Activated naive CD8-positive, alpha-beta T cell (primary cell): Measurements from ENCODE around the gene IL37.

ENCODE experiments used
- H3K27ac Mint-ChIP-seq: one replicate; pipeline ENCODE4 v1.8.0; 2021; ENCODE audit warnings: mixed read lengths
- H3K27me3 Mint-ChIP-seq: one replicate; pipeline ENCODE4 v1.8.0; 2021; ENCODE audit warnings: mixed read lengths
- H3K36me3 Mint-ChIP-seq: one replicate; pipeline ENCODE4 v1.8.0; 2021; ENCODE audit warnings: mixed read lengths
- H3K4me1 Mint-ChIP-seq: one replicate; pipeline ENCODE4 v1.8.0; 2021; ENCODE audit warnings: low read depth, mixed read lengths
- H3K4me3 Mint-ChIP-seq: one replicate; pipeline ENCODE4 v1.8.0; 2021; ENCODE audit warnings: mild to moderate bottlenecking, mixed read lengths
- H3K9me3 Mint-ChIP-seq: one replicate; pipeline ENCODE4 v1.8.0; 2021; ENCODE audit warnings: low read depth, mixed read lengths

Gene IL37

GRCh38 chr2:112954364-112954763 lies 43.4 kb downstream of the IL37 start:
- H3K9me3 Mint-ChIP-seq, result no peaks in the 10 kb centered on the region
- H3K27me3 Mint-ChIP-seq, result no peaks in the 10 kb centered on the region
- no peak overlapping the region for H3K27ac Mint-ChIP-seq
- H3K4me3 Mint-ChIP-seq, result no peak overlapping the region
- no peaks in the 10 kb centered on the region for H3K4me1 Mint-ChIP-seq
- peaks cover 2% of the 10 kb centered on the region for H3K36me3 Mint-ChIP-seq

GRCh38 chr2:112957511-112957910 lies 46.5 kb downstream of the IL37 start:
- Mint-ChIP-seq H3K27me3 (no peaks in the 10 kb centered on the region), H3K9me3 (no peaks in the 10 kb centered on the region), H3K4me1 (no peaks in the 10 kb centered on the region), H3K4me3 (no peak overlapping the region), H3K36me3 (peaks cover 2% of the 10 kb centered on the region), H3K27ac (no peak overlapping the region)

- Mint-ChIP-seq H3K9me3 (no peaks in the 10 kb centered on the region), H3K36me3 (no peaks in the 10 kb centered on the region), H3K27me3 (no peaks in the 10 kb centered on the region), H3K4me1 (no peaks in the 10 kb centered on the region), H3K4me3 (no peak overlapping the region), H3K27ac (no peak overlapping the region)
Observed at GRCh38 chr2:112958428-112959108, 47.6 kb downstream of the IL37 start.

- H3K27ac Mint-ChIP-seq, result no peak overlapping the region
- no peaks in the 10 kb centered on the region for H3K9me3 Mint-ChIP-seq
- H3K4me1 Mint-ChIP-seq, result no peaks in the 10 kb centered on the region
- H3K36me3 Mint-ChIP-seq, result no peaks in the 10 kb centered on the region
- H3K27me3 Mint-ChIP-seq, result no peaks in the 10 kb centered on the region
- H3K4me3 Mint-ChIP-seq, result no peak overlapping the region
Observed at GRCh38 chr2:112959109-112959812, 48.3 kb downstream of the IL37 start.

- no peaks in the 10 kb centered on the region for H3K36me3 Mint-ChIP-seq
- no peak overlapping the region for H3K27ac Mint-ChIP-seq
- H3K4me3 Mint-ChIP-seq, result no peak overlapping the region
- H3K4me1 Mint-ChIP-seq, result no peaks in the 10 kb centered on the region
- H3K9me3 Mint-ChIP-seq, result no peaks in the 10 kb centered on the region
- no peaks in the 10 kb centered on the region for H3K27me3 Mint-ChIP-seq
Observed at GRCh38 chr2:112960230-112960825, 49.4 kb downstream of the IL37 start.

- H3K4me3 Mint-ChIP-seq, result no peak overlapping the region
- no peaks in the 10 kb centered on the region for H3K36me3 Mint-ChIP-seq
- H3K27ac Mint-ChIP-seq, result no peak overlapping the region
- no peaks in the 10 kb centered on the region for H3K9me3 Mint-ChIP-seq
- H3K27me3 Mint-ChIP-seq, result no peaks in the 10 kb centered on the region
- H3K4me1 Mint-ChIP-seq, result no peaks in the 10 kb centered on the region
Observed at GRCh38 chr2:112962308-112963175, 51.6 kb downstream of the IL37 start.

- H3K27me3 Mint-ChIP-seq, result no peaks in the 10 kb centered on the region
- H3K4me3 Mint-ChIP-seq, result no peak overlapping the region
Observed at GRCh38 chr2:112967023-112967422, 56.1 kb downstream of the IL37 start.

More at GRCh38 chr2:112967023-112967422, 56.1 kb downstream of the IL37 start:
- H3K36me3 Mint-ChIP-seq, result peaks cover 8% of the 10 kb centered on the region
- peaks cover 6% of the 10 kb centered on the region for H3K9me3 Mint-ChIP-seq
- no peak overlapping the region for H3K27ac Mint-ChIP-seq
- peaks cover 13% of the 10 kb centered on the region for H3K4me1 Mint-ChIP-seq
